GM12892 (cell line): ENCODE results near the gene TUSC7.

Source experiments
- DNase-seq: peaks from one replicate; pipeline ENCODE4 v3.0.0; 2011; ENCODE audit not compliant: insufficient read length
- FAIRE-seq: peaks from 2 replicates; lab custom pipeline; 2011; peaks lifted over from hg19 to GRCh38; lab: Jason Lieb, UNC
- POLR2A ChIP-seq: IDR thresholded peaks from 2 replicates; pipeline ENCODE4 v1.6.1; 2011; ENCODE audit warnings: low read depth, low read length, control low read depth
- POLR2AphosphoS5 ChIP-seq: IDR thresholded peaks from 2 replicates; pipeline ENCODE4 v1.6.1; 2011; ENCODE audit warnings: low read depth, low read length, control low read depth
- TAF1 ChIP-seq: IDR thresholded peaks from 2 replicates; pipeline ENCODE4 v1.6.1; 2011; ENCODE audit warnings: low read depth, mild to moderate bottlenecking, control low read depth, low read length, borderline replicate concordance

TUSC7 gene

DNA sequence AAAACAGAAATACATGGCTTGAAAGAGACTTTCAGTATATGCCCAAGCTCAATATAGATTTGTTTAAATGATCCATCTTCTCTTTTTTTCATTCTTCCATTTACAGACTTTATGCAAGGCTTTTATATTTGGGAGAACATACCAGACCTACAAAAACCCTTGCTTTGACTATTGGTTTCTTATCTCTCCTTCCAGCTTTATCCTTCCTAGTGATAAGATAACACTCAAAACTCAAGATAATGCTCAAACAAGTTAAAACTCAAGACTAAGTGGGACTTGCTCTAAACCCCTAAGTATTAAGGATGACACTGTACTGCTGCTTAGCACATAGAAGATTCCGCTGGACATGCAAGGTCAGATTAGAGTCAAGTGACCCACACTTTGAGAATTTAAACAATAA is 8.0 kb downstream of the TUSC7 start:
- no peak for TF ChIP-seq POLR2A
- TF ChIP-seq TAF1 = no peak
- TF ChIP-seq POLR2AphosphoS5 = no peak
- FAIRE-seq = no peak
- no peak for DNase-seq

DNA sequence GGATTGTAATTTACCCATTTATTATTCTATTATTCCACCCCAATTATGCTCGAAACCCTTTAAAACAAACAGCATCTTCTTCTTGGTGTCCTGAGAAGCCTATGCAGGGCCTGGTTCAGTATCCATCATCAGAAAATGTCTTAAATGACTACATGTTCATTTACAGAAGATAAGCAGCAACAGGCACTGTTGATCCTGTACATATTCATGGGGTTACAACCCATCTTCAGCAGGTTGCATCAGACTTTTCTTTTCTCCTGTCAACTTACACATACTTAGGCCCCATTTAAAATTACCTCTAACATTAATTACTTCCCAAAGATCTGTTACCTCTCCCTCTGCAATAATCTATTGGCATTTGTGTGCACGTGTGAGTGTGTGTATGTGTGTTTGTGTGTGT is 18.9 kb downstream of the TUSC7 start:
- no peak for FAIRE-seq
- no peak for TF ChIP-seq TAF1
- TF ChIP-seq POLR2AphosphoS5 = no peak
- TF ChIP-seq POLR2A = no peak
- no peak for DNase-seq

DNA sequence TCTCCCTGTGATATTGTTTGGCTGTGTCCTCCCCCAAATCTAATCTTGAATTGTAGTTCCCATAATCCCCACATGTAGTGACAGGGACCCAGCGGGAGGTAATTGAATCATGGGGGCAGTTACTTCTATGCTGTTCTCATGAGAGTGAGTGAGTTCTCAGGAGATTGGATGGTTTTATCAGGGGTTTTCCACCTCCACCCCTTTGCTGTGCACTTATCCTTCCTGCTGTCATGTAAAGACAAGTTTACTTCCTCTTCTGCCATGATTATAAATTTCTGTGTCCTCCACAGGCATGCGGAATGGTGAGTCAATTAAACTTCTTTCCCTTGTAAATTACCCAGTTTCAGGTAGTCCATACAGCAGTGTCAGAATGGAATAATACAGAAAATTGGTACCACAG is 24.7 kb downstream of the TUSC7 start:
- FAIRE-seq (no peak), DNase-seq (no peak)
- TF ChIP-seq TAF1 = no peak
- no peak for TF ChIP-seq POLR2AphosphoS5
- no peak for TF ChIP-seq POLR2A

DNA sequence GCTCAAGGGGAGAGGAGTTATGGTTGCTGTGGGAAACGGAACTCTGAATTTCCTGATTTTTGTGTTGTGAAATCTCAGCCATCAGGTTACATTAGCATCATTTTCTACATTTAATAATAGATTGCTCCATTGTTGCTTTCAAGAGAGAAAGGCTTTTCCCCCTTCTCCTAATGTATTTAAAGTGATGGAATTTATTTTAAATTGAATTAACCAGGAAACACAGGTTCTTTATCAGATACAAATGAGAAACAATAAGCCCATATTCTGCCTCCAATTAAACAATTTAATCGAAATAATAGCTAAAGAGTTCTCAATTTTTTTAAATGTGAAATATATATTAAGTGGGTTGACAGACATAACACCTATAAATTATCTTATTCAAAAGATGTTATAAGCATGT is 30.1 kb downstream of the TUSC7 start:
- TF ChIP-seq POLR2AphosphoS5 = no peak
- TF ChIP-seq POLR2A = no peak
- no peak for DNase-seq
- FAIRE-seq = no peak

DNA sequence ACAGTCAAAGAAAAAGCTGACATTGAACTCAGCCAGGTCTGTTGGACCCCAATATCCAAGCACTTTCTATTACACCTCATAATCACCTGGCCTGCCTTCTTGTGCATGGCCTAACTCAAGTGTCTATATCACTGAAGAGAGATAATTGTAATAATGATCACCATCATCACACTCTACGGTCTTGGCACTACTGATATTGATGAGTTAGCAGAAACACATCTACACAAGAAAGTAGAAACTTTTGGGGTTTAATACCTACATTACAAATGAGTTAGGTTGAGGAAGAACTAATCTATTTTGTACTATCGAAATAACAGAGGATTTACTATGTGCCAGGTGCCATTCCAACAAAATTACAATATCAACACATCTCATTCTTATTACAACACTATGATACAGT is 30.7 kb downstream of the TUSC7 start:
- DNase-seq (no peak), FAIRE-seq (no peak)
- TF ChIP-seq POLR2A (no peak), POLR2AphosphoS5 (no peak), TAF1 (no peak)

DNA sequence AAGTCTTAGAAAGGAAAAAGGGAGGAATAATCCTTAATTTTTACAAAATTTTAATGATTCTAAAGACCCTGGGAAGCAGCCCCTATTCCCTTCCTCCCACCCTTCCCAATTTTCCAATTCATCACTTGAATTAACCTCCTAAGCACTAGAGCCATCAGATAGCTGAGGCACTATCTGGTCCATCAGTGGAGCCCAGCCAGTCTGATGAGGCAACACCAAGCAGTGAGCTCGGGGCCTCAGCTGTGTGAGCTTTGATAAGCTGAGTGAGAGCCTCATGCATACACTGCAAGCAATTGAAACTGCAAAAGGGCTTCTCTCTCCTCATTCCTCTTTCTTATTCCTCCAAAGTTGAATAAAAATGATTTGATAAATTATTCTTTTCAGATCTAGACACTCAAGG is 31.9 kb downstream of the TUSC7 start:
- TF ChIP-seq POLR2AphosphoS5 (no peak), POLR2A (no peak), TAF1 (no peak)
- no peak for DNase-seq
- no peak for FAIRE-seq

DNA sequence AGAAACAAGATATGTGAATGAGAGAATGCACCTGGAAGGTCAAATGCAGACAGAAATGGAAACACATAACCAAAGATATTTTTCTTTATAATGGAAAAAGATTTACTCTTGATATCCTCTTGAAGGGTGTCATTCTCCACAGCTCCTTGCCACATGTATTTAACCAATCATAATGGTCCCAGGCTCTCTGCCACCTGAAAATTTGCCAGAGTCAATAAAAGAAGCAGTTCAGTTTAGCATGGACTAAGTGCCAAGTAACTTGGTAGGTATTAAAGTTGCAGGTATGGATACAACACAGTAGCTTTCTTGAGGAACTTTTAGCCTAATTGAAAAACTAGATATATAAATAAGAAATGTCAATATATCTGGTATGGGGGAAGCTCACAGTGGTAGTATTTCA is 33.5 kb downstream of the TUSC7 start:
- no peak for FAIRE-seq

DNA sequence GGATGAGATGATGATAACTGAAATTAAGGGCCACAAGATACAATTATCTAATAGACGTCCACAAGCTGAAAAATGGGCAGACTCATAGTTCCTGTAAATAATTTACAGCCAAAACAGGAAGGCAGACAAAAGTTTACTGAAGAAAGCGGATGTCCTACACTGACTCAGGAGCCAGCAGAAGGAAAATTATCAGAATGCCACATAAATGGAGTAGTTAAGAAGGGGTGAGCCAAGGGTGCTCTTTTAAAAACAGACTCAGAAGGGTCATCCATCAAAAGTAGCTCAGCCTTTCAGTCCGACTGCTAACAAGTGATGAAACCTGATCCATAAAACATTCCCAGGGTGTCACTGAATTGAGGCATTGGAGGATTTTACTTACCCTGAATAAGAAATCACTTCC is 39.8 kb downstream of the TUSC7 start:
- DNase-seq (no peak), FAIRE-seq (no peak)
- no peak for TF ChIP-seq POLR2A
- no peak for TF ChIP-seq POLR2AphosphoS5
- no peak for TF ChIP-seq TAF1

More for the DNA sequence above, 33.5 kb downstream of the TUSC7 start:
- TF ChIP-seq TAF1 (no peak), POLR2AphosphoS5 (no peak), POLR2A (no peak)
- DNase-seq = no peak

DNA sequence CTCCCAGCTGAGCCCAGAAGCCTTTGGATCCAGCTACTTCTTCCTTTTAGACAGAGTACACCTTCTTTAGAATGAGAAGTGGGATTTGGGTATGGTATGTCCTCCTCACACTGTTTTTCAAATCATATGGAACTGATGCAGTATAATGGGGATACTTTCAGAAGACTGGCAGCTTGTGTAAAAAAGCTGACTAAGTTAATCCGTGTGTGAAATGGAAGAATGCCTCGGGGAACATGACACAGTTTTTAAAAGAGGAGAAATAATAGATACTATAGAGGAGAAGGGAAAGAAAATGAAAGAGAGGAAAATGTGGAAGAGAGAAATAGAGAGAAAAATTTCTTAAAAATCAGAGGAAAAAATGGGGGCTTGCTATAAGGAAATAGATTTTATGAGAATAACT is 47.7 kb downstream of the TUSC7 start:
- FAIRE-seq (no peak), DNase-seq (no peak)
- no peak for TF ChIP-seq POLR2A
- TF ChIP-seq TAF1 = no peak
- TF ChIP-seq POLR2AphosphoS5 = no peak

DNA sequence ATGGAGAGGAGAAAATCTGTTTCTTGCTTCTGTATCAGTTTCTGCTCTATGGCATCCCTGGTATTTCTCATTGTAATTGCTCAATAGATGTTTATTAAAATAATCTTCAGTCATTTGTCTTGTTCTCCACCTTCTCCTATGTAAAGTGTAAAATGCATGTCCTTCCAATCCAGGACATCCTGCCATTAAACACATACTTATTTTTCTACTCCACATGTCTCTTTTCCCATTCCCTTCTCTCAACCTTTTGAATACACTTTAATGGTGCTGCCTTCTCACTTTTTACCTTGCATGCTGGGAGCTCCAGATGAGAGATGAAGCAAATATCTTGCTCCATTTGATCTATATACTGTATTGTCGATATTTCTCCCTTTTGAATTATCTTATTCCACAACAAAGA is 49.7 kb downstream of the TUSC7 start:
- no peak for TF ChIP-seq POLR2AphosphoS5
- TF ChIP-seq POLR2A = no peak
- no peak for TF ChIP-seq TAF1
- FAIRE-seq (no peak), DNase-seq (no peak)
